ENCODE data around the gene IRF2BPL. TPM values are rescaled to one million over a fixed set of nuclear protein-coding genes. Genes with fewer than 3 reads are reported as not detected.

IRF2BPL gene
- total and polyA plus RNA-seq, 4 donors, result 9.3 to 52.4 (median 38.6) TPM

GRCh38 chr14:77009014-77009413 lies 19.5 kb downstream of the IRF2BPL start:
- ATAC-seq (ENCODE audit: insufficient read depth, low FRiP score) (no peak), DNase-seq (no peak)
- Histone ChIP-seq H3K27ac (ENCODE audit: low read depth in 1 of 2, low read length in 1 of 2) (peak overlapping the region in 1 of 2 donors; percentile 77), H3K9me3 (ENCODE audit: control insufficient read depth in 4 of 4, insufficient read depth in 3 of 4, low read length in 3 of 4) (no peaks in the 10 kb centered on the region), H3K27me3 (ENCODE audit: control insufficient read depth in 3 of 3, insufficient read depth in 3 of 3, low read length in 2 of 3) (no peaks in the 10 kb centered on the region), H3K4me3 (no peak overlapping the region), H3K36me3 (ENCODE audit: control insufficient read depth in 4 of 4, insufficient read depth in 4 of 4, low read length in 4 of 4) (no peaks in the 10 kb centered on the region), H3K9ac (ENCODE audit: insufficient read depth in 1 of 2, low read length in 2 of 2) (no peak overlapping the region), H3K4me1 (ENCODE audit: control insufficient read depth in 5 of 5, insufficient read depth in 5 of 5, low read length in 5 of 5) (peaks cover 0 to 71% (median 39%) of the 10 kb centered on the region in 5 donors)
- TF ChIP-seq, protein P1, sequence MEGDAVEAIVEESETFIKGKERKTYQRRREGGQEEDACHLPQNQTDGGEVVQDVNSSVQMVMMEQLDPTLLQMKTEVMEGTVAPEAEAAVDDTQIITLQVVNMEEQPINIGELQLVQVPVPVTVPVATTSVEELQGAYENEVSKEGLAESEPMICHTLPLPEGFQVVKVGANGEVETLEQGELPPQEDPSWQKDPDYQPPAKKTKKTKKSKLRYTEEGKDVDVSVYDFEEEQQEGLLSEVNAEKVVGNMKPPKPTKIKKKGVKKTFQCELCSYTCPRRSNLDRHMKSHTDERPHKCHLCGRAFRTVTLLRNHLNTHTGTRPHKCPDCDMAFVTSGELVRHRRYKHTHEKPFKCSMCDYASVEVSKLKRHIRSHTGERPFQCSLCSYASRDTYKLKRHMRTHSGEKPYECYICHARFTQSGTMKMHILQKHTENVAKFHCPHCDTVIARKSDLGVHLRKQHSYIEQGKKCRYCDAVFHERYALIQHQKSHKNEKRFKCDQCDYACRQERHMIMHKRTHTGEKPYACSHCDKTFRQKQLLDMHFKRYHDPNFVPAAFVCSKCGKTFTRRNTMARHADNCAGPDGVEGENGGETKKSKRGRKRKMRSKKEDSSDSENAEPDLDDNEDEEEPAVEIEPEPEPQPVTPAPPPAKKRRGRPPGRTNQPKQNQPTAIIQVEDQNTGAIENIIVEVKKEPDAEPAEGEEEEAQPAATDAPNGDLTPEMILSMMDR (IDR thresholded peaks at IDR 0.05; ENCODE audit: control extremely low read depth, extremely low read depth), result no peak
- WGBS, 2 donors, result 74 to 90% methylated on average over 3 of the region's 3 CpGs

DNA sequence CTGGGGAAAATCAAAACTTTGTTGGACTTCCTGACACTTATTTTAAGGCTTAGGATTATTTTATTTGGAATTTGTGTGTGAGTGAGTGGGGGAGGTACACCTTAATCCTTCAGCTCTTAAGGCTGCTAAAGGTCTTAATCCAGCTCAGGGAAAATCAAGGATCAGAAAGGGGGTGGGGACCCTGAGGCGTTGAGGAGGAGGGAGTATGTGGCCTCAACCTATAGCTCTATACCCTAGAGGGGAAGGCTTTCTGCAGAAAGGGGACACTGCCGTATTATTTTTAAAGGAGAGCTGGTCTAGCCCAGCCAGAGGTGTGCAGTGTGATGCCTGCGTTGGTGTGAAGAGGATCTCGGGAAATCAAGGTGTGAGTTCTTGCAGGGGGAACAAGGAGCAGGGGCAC lies 20.0 kb downstream of the IRF2BPL start:
- H3K9me3 ChIP-seq (ENCODE audit: control insufficient read depth in 4 of 4, insufficient read depth in 3 of 4, low read length in 3 of 4), result no peaks in the 10 kb centered on the region
- H3K4me1 ChIP-seq (ENCODE audit: control insufficient read depth in 5 of 5, insufficient read depth in 5 of 5, low read length in 5 of 5), result peaks cover 0 to 67% (median 36%) of the 10 kb centered on the region in 5 donors
- H3K27ac ChIP-seq (ENCODE audit: low read depth in 1 of 2, low read length in 1 of 2), result peak overlapping the region in 1 of 2 donors; percentile 77
- no peaks in the 10 kb centered on the region for H3K36me3 ChIP-seq (ENCODE audit: control insufficient read depth in 4 of 4, insufficient read depth in 4 of 4, low read length in 4 of 4)
- no peaks in the 10 kb centered on the region for H3K27me3 ChIP-seq (ENCODE audit: control insufficient read depth in 3 of 3, insufficient read depth in 3 of 3, low read length in 2 of 3)
- ATAC-seq (ENCODE audit: insufficient read depth, low FRiP score), result no peak
- H3K9ac ChIP-seq (ENCODE audit: insufficient read depth in 1 of 2, low read length in 2 of 2), result peak overlapping the region in 1 of 2 donors; percentile 16
- 83 to 86% methylated on average over 4 of the region's 4 CpGs for WGBS, 2 donors
- H3K4me3 ChIP-seq, result no peak overlapping the region
- TF ChIP-seq, protein P1 (IDR thresholded peaks at IDR 0.05; ENCODE audit: control extremely low read depth, extremely low read depth), result no peak
- DNase-seq, result no peak

- peaks cover 0 to 66% (median 36%) of the 10 kb centered on the region in 5 donors for H3K4me1 ChIP-seq (ENCODE audit: control insufficient read depth in 5 of 5, insufficient read depth in 5 of 5, low read length in 5 of 5)
- no peak overlapping the region for H3K4me3 ChIP-seq
- TF ChIP-seq, protein P1 (IDR thresholded peaks at IDR 0.05; ENCODE audit: control extremely low read depth, extremely low read depth), result no peak
- H3K27me3 ChIP-seq (ENCODE audit: control insufficient read depth in 3 of 3, insufficient read depth in 3 of 3, low read length in 2 of 3), result no peaks in the 10 kb centered on the region
- no peaks in the 10 kb centered on the region for H3K36me3 ChIP-seq (ENCODE audit: control insufficient read depth in 4 of 4, insufficient read depth in 4 of 4, low read length in 4 of 4)
- H3K9ac ChIP-seq (ENCODE audit: insufficient read depth in 1 of 2, low read length in 2 of 2), result peak overlapping the region in 1 of 2 donors; percentile 16
- H3K9me3 ChIP-seq (ENCODE audit: control insufficient read depth in 4 of 4, insufficient read depth in 3 of 4, low read length in 3 of 4), result no peaks in the 10 kb centered on the region
- WGBS, 2 donors, result 62 to 71% methylated on average over 3 of the region's 3 CpGs
- H3K27ac ChIP-seq (ENCODE audit: low read depth in 1 of 2, low read length in 1 of 2), result peak overlapping the region in 1 of 2 donors; percentile 82
- DNase-seq (peak; percentile 67 to 87 (median 79)), ATAC-seq (ENCODE audit: insufficient read depth, low FRiP score) (peak; percentile 42)
Measured at GRCh38 chr14:77007975-77008421, 20.5 kb downstream of the IRF2BPL start.
